Smooth muscle cell (in vitro differentiated cells): Measurements from ENCODE around the gene LINGO4. TPM values are rescaled to one million over a fixed set of nuclear protein-coding genes. Genes with fewer than 3 reads are reported as not detected.

Experiments used
- DNase-seq: peaks from one replicate; lab custom pipeline; 2025; ENCODE audit not compliant: unreplicated experiment; lab: John Stamatoyannopoulos, UW
- H2AFZ ChIP-seq: fragments of 200-600 bp; sonication (generic); 2 replicates; pipeline ENCODE4 v1.6.0; 2016; ENCODE audit warnings: antibody characterized with exemption, low read depth, mild to moderate bottlenecking
- H3F3A ChIP-seq: fragments of 200-600 bp; sonication (generic); 2 replicates; pipeline ENCODE4 v1.6.0; 2017; ENCODE audit warnings: antibody characterized with exemption, low read depth
- H3K27ac ChIP-seq: fragments of 200-600 bp; sonication (generic); 2 replicates; pipeline ENCODE4 v1.5.1; 2016; ENCODE audit warnings: low read depth, mild to moderate bottlenecking
- H3K27me3 ChIP-seq: fragments of 200-600 bp; sonication (generic); 2 replicates; pipeline ENCODE4 v1.6.1; 2016; ENCODE audit warnings: low read depth, mild to moderate bottlenecking
- H3K36me3 ChIP-seq: fragments of 200-600 bp; sonication (generic); 2 replicates; pipeline ENCODE4 v1.5.1; 2016; ENCODE audit warnings: low read depth
- H3K4me1 ChIP-seq: fragments of 200-600 bp; sonication (generic); 2 replicates; pipeline ENCODE4 v1.5.1; 2016; ENCODE audit warnings: low read depth
- H3K4me2 ChIP-seq: fragments of 200-600 bp; sonication (generic); 2 replicates; pipeline ENCODE4 v1.6.0; 2016; ENCODE audit warnings: mild to moderate bottlenecking
- H3K4me3 ChIP-seq: fragments of 200-600 bp; sonication (generic); 2 replicates; pipeline ENCODE4 v1.5.1; 2016; ENCODE audit warnings: mild to moderate bottlenecking
- H3K79me2 ChIP-seq: fragments of 200-600 bp; sonication (generic); 2 replicates; pipeline ENCODE4 v1.6.0; 2016; ENCODE audit warnings: low read depth, mild to moderate bottlenecking
- H3K9ac ChIP-seq: fragments of 200-600 bp; sonication (generic); 2 replicates; pipeline ENCODE4 v1.6.0; 2016; ENCODE audit warnings: low read depth
- H3K9me3 ChIP-seq: fragments of 200-600 bp; sonication (generic); replicated peaks from 2 replicates; pipeline ENCODE4 v1.5.1; 2016; ENCODE audit warnings: low read depth
- H4K20me1 ChIP-seq: fragments of 200-600 bp; sonication (generic); 2 replicates; pipeline ENCODE4 v1.6.0; 2016; ENCODE audit warnings: low read depth
- CTCF ChIP-seq: fragments of 200-600 bp; sonication (generic); IDR thresholded peaks from 2 replicates; pipeline ENCODE4 v1.5.1; 2017; ENCODE audit warnings: borderline replicate concordance, mild to moderate bottlenecking, antibody characterized with exemption; ENCODE audit not compliant: insufficient read depth, poor library complexity, severe bottlenecking
- WGBS: methylation state at CpG from one replicate; pipeline ENCODE4 v1.1.7; 2016; ENCODE audit warnings: low lambda C conversion rate; 5-methylcytosine and 5-hydroxymethylcytosine counted together
- polyA plus RNA-seq: library from polyadenylated mRNA; unstranded; fragments of >200 nt; fragmentation: Nextera tagmentation; extraction: Ambion mirVana; gene quantifications from 2 replicates; pipeline ENCODE4 v1.2.1, GENCODE V29; 2016
- total RNA-seq: library from RNA; depleted of rRNA; stranded (reverse); fragments of >200 nt; gene quantifications from 2 replicates; pipeline ENCODE4 v1.2.3, GENCODE V29; 2014

The LINGO4 gene
- total and polyA plus RNA-seq, 2 experiments from 2014 or later, result not detected

DNA sequence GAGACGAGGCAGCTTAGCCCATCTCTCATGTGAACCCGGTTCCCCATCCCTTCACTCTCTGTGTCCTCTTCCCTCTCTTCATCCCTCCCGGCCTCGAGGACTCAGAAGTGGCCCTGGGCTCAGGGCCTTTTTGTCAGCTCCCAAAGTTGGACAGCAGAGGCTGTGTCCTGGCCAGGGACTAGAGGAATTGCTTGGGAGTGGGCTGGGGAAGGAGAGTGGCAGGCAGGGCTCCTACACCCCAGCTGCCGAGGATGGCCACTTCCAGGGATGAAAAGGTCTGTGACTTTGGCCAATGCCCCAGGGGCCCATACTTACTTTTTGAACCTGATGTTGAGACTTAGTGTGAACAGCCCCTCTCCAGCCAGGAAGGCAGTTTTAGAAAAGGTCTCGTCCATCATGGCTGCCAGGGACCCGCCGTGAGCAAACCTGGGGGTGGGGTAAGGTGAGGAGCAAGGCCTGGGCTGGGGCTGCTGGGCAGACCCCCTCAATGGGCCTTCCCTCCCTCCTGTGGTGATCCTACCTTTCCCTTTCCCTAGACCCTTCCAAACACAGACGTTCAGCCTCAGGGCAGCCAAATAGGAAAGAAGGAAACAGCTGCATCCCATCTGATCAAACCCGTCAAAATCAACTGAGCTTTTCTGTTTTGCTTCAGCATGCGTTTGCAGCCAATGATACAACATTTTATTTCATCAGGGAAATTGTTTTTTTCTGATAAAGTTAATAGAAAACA is 42.8 kb upstream of the LINGO4 start:
- H4K20me1 ChIP-seq, result no peaks in the 10 kb centered on the region
- H3K27ac ChIP-seq, result no peak overlapping the region
- no peaks in the 10 kb centered on the region for H3K27me3 ChIP-seq
- no peaks in the 10 kb centered on the region for H3K9me3 ChIP-seq
- peaks cover 8% of the 10 kb centered on the region for H3K4me1 ChIP-seq
- H3K4me3 ChIP-seq, result no peak overlapping the region
- TF ChIP-seq CTCF, result no peak
- no peaks in the 10 kb centered on the region for H3K79me2 ChIP-seq
- H3K36me3 ChIP-seq, result no peaks in the 10 kb centered on the region
- no peak overlapping the region for H3K4me2 ChIP-seq
- 85% methylated on average over 11 of the region's 11 CpGs for WGBS
- H3K9ac ChIP-seq, result no peak overlapping the region
- H3F3A ChIP-seq, result peaks cover 4% of the 10 kb centered on the region
- no peak overlapping the region for H2AFZ ChIP-seq
- no peak for DNase-seq

DNA sequence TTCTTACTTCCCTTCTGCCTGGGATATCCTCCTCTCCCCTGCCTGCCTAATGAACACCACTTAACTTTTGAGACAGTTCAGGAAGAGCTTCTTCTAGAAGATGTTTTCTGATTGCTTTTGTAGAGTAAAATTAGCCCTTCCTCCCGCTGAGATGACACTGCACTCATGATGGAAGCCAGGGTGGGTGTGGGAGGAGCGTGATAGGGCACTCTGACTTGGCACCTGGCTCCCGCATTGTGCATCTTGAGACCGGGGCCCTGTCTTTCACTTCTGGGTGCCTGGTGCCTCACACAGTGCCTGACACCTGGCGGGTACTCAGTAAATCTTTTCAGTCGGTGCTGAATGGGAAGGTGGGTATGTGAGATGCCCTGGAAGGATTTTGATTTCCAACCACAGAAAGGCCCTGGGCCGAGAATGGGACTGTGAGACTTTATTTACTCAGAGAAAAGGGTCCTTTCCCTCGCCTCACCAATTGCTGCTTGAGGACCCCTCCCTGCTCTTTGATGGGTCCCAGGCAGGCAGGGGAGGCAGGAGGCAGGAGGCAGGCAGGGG is 41.5 kb upstream of the LINGO4 start:
- H2AFZ ChIP-seq, result no peak overlapping the region
- H3K9ac ChIP-seq, result no peak overlapping the region
- peak overlapping the region; percentile 49 for H3K27ac ChIP-seq
- no peaks in the 10 kb centered on the region for H3K79me2 ChIP-seq
- no peaks in the 10 kb centered on the region for H3K27me3 ChIP-seq
- H3K9me3 ChIP-seq, result no peaks in the 10 kb centered on the region
- H3K4me3 ChIP-seq, result no peak overlapping the region
- peak overlapping the region; percentile 29 for H3K4me2 ChIP-seq
- no peak for TF ChIP-seq CTCF
- no peaks in the 10 kb centered on the region for H4K20me1 ChIP-seq
- 80% methylated on average over 8 of the region's 8 CpGs for WGBS
- peaks cover 8% of the 10 kb centered on the region for H3K4me1 ChIP-seq
- peaks cover 4% of the 10 kb centered on the region for H3F3A ChIP-seq
- no peaks in the 10 kb centered on the region for H3K36me3 ChIP-seq
- DNase-seq, result no peak

DNA sequence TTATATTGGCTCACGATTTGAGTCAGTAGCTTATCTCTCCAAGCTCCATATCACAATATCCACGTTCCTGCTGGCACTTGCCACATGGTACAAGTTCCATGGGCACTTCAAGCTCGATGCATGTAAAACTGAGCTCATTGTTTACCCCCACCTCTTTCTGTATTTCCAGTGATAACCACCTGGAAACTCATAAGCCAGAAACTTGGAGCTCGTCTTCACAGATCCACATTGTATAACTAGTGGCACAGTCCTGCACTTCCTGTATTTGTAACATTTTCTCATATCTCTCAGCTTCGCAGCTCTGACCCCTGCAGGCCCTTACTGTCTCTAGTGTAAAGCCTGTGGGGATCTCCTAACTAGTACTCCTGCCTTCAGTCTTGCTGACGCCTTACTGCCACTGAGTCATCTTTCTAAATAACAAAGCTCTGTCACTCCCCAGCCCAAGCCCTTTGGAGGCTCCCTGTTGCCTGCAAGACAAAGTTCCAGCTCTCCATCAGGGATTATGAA is 40.9 kb upstream of the LINGO4 start:
- no peaks in the 10 kb centered on the region for H3K9me3 ChIP-seq
- no peaks in the 10 kb centered on the region for H3K36me3 ChIP-seq
- H3K4me3 ChIP-seq, result no peak overlapping the region
- peak overlapping the region; percentile 29 for H3K4me2 ChIP-seq
- no peaks in the 10 kb centered on the region for H3K27me3 ChIP-seq
- no peak overlapping the region for H2AFZ ChIP-seq
- no peak for DNase-seq
- H3K79me2 ChIP-seq, result no peaks in the 10 kb centered on the region
- peak overlapping the region; percentile 49 for H3K27ac ChIP-seq
- 19% methylated on average over 6 of the region's 6 CpGs for WGBS
- no peak for TF ChIP-seq CTCF
- peaks cover 8% of the 10 kb centered on the region for H3K4me1 ChIP-seq
- H3F3A ChIP-seq, result peaks cover 4% of the 10 kb centered on the region
- no peaks in the 10 kb centered on the region for H4K20me1 ChIP-seq
- H3K9ac ChIP-seq, result no peak overlapping the region
